ENCODE results near the gene IGSF21. TPM values are rescaled to one million over a fixed set of nuclear protein-coding genes. Genes with fewer than 3 reads are reported as not detected.
A peak's percentile ranks its signal among the peaks of the same experiment; 100 is the strongest.
"Not testable (repeated sequence)": the region's sequence is repeated elsewhere in the genome, so short reads cannot be mapped to it uniquely, and the experiment has no call there.

IGSF21 gene
- total and polyA plus RNA-seq, 5 experiments from 2014 or later, result not detected

- Mint-ChIP-seq H3K4me3 (no peak overlapping the region), H3K4me1 (no peaks in the 10 kb centered on the region), H3K36me3 (peaks cover 0 to 7% (median 0%) of the 10 kb centered on the region in 3 donors), H3K27ac (no peak overlapping the region), H3K9me3 (no peaks in the 10 kb centered on the region), H3K27me3 (peaks cover 37 to 70% (median 45%) of the 10 kb centered on the region in 5 donors)
- DNase-seq, result no peak
- POLR2A ChIA-PET, result interaction anchor here (0.7 kb wide), 1 partner anchor 420 kb away, joined by 3 read pairs; no protein-coding TSS in a partner anchor
- ATAC-seq, result no peak
These were observed 246.4 kb downstream of the IGSF21 start for GRCh38 chr1:18353992-18354391.

GRCh38 chr1:18354612-18355011 is 247.0 kb downstream of the IGSF21 start:
- H3K27ac Mint-ChIP-seq, result no peak overlapping the region
- peaks cover 37 to 64% (median 40%) of the 10 kb centered on the region in 5 donors for H3K27me3 Mint-ChIP-seq
- POLR2A ChIA-PET, result interaction anchor here (0.7 kb wide), 1 partner anchor 421 kb away, joined by 3 read pairs; no protein-coding TSS in a partner anchor
- H3K36me3 Mint-ChIP-seq, result peaks cover 0 to 7% (median 0%) of the 10 kb centered on the region in 3 donors
- no peaks in the 10 kb centered on the region for H3K9me3 Mint-ChIP-seq
- H3K4me1 Mint-ChIP-seq, result no peaks in the 10 kb centered on the region
- no peak for DNase-seq
- no peak for ATAC-seq
- H3K4me3 Mint-ChIP-seq, result no peak overlapping the region

GRCh38 chr1:18357622-18358230 is 250.1 kb downstream of the IGSF21 start:
- Mint-ChIP-seq H3K4me3 (no peak overlapping the region), H3K36me3 (peaks cover 0 to 7% (median 0%) of the 10 kb centered on the region in 3 donors), H3K27ac (peak overlapping the region in 1 of 10 donors; percentile 8), H3K4me1 (peaks cover 0 to 1% (median 0%) of the 10 kb centered on the region in 4 donors), H3K9me3 (no peaks in the 10 kb centered on the region), H3K27me3 (peaks cover 34 to 76% (median 54%) of the 10 kb centered on the region in 5 donors)
- ATAC-seq, result no peak
- no peak for DNase-seq
- POLR2A ChIA-PET, result no interaction called here

- ATAC-seq (no peak), DNase-seq (no peak)
- Mint-ChIP-seq H3K4me1 (peaks cover 0 to 1% (median 0%) of the 10 kb centered on the region in 4 donors), H3K27ac (peak overlapping the region in 1 of 10 donors; percentile 1), H3K36me3 (peaks cover 0 to 4% (median 0%) of the 10 kb centered on the region in 3 donors), H3K27me3 (peaks cover 30 to 76% (median 55%) of the 10 kb centered on the region in 5 donors), H3K4me3 (no peak overlapping the region), H3K9me3 (no peaks in the 10 kb centered on the region)
- POLR2A ChIA-PET, result no interaction called here
These were observed 251.0 kb downstream of the IGSF21 start for GRCh38 chr1:18358600-18358999.

- peaks cover 21 to 71% (median 54%) of the 10 kb centered on the region in 5 donors for H3K27me3 Mint-ChIP-seq
- POLR2A ChIA-PET, result no interaction called here
These were observed 252.7 kb downstream of the IGSF21 start for GRCh38 chr1:18360251-18360650.

GRCh38 chr1:18362150-18362549 is 254.6 kb downstream of the IGSF21 start:
- DNase-seq (no peak), ATAC-seq (no peak)
- Mint-ChIP-seq H3K9me3 (no peaks in the 10 kb centered on the region), H3K27me3 (peaks cover 20 to 71% (median 46%) of the 10 kb centered on the region in 5 donors), H3K4me1 (peaks cover 0 to 1% (median 0%) of the 10 kb centered on the region in 4 donors), H3K4me3 (no peak overlapping the region), H3K36me3 (no peaks in the 10 kb centered on the region), H3K27ac (no peak overlapping the region)
- POLR2A ChIA-PET, result no interaction called here

More at GRCh38 chr1:18360251-18360650, 252.7 kb downstream of the IGSF21 start:
- Mint-ChIP-seq H3K4me3 (no peak overlapping the region), H3K36me3 (no peaks in the 10 kb centered on the region), H3K4me1 (peaks cover 0 to 1% (median 0%) of the 10 kb centered on the region in 4 donors), H3K9me3 (no peaks in the 10 kb centered on the region), H3K27ac (no peak overlapping the region)
- ATAC-seq (no peak), DNase-seq (no peak)

- H3K9me3 Mint-ChIP-seq, result no peaks in the 10 kb centered on the region
- H3K27me3 Mint-ChIP-seq, result peaks cover 14 to 59% (median 37%) of the 10 kb centered on the region in 5 donors
- H3K27ac Mint-ChIP-seq, result no peak overlapping the region
- no peak for DNase-seq
- peaks cover 0 to 1% (median 0%) of the 10 kb centered on the region in 4 donors for H3K4me1 Mint-ChIP-seq
- H3K4me3 Mint-ChIP-seq, result peak overlapping the region in 1 of 10 donors; percentile 57
- H3K36me3 Mint-ChIP-seq, result no peaks in the 10 kb centered on the region
- POLR2A ChIA-PET, result no interaction called here
- ATAC-seq, result no peak
These were observed 255.8 kb downstream of the IGSF21 start for GRCh38 chr1:18363436-18363835.

GRCh38 chr1:18365099-18365705 is 257.6 kb downstream of the IGSF21 start:
- H3K27me3 Mint-ChIP-seq, result peaks cover 13 to 61% (median 34%) of the 10 kb centered on the region in 5 donors
- peaks cover 0 to 1% (median 0%) of the 10 kb centered on the region in 4 donors for H3K4me1 Mint-ChIP-seq
- no peak overlapping the region for H3K27ac Mint-ChIP-seq
- ATAC-seq (no peak), DNase-seq (no peak)
- H3K9me3 Mint-ChIP-seq, result peaks cover 0 to 5% (median 0%) of the 10 kb centered on the region in 9 donors
- POLR2A ChIA-PET, result no interaction called here
- H3K4me3 Mint-ChIP-seq, result no peak overlapping the region
- no peaks in the 10 kb centered on the region for H3K36me3 Mint-ChIP-seq

GRCh38 chr1:18372505-18372904 is 264.9 kb downstream of the IGSF21 start:
- H3K27ac Mint-ChIP-seq, ATAC-seq, DNase-seq, H3K36me3 Mint-ChIP-seq, H3K4me1 Mint-ChIP-seq, POLR2A ChIA-PET, H3K4me3 Mint-ChIP-seq: not testable (repeated sequence)
- peaks cover 0 to 10% (median 0%) of the 10 kb centered on the region in 9 donors for H3K9me3 Mint-ChIP-seq
- H3K27me3 Mint-ChIP-seq, result peaks cover 6 to 34% (median 25%) of the 10 kb centered on the region in 5 donors

- no peaks in the 10 kb centered on the region for H3K4me1 Mint-ChIP-seq
- POLR2A ChIA-PET, result no interaction called here
- no peak for DNase-seq
- no peak for ATAC-seq
- H3K9me3 Mint-ChIP-seq, result peaks cover 0 to 10% (median 0%) of the 10 kb centered on the region in 9 donors
- H3K36me3 Mint-ChIP-seq, result peaks cover 0 to 5% (median 0%) of the 10 kb centered on the region in 3 donors
- no peak overlapping the region for H3K4me3 Mint-ChIP-seq
- peaks cover 6 to 38% (median 26%) of the 10 kb centered on the region in 5 donors for H3K27me3 Mint-ChIP-seq
- no peak overlapping the region for H3K27ac Mint-ChIP-seq
These were observed 265.6 kb downstream of the IGSF21 start for GRCh38 chr1:18373151-18373550.

- Mint-ChIP-seq H3K4me1 (no peaks in the 10 kb centered on the region), H3K4me3 (no peak overlapping the region), H3K36me3 (peaks cover 0 to 7% (median 0%) of the 10 kb centered on the region in 3 donors), H3K9me3 (peaks cover 0 to 12% (median 2%) of the 10 kb centered on the region in 9 donors), H3K27me3 (peaks cover 6 to 35% (median 27%) of the 10 kb centered on the region in 5 donors), H3K27ac (no peak overlapping the region)
- DNase-seq (no peak), ATAC-seq (no peak)
- POLR2A ChIA-PET, result no interaction called here
These were observed 266.4 kb downstream of the IGSF21 start for GRCh38 chr1:18373882-18374493.

GRCh38 chr1:18376661-18377060 is 269.1 kb downstream of the IGSF21 start:
- no peak for ATAC-seq
- peaks cover 2 to 30% (median 10%) of the 10 kb centered on the region in 9 donors for H3K9me3 Mint-ChIP-seq
- peaks cover 0 to 16% (median 0%) of the 10 kb centered on the region in 3 donors for H3K36me3 Mint-ChIP-seq
- no peak overlapping the region for H3K27ac Mint-ChIP-seq
- H3K4me1 Mint-ChIP-seq, result no peaks in the 10 kb centered on the region
- peaks cover 9 to 41% (median 30%) of the 10 kb centered on the region in 5 donors for H3K27me3 Mint-ChIP-seq
- POLR2A ChIA-PET, result no interaction called here
- no peak overlapping the region for H3K4me3 Mint-ChIP-seq
- DNase-seq, result no peak

GRCh38 chr1:18380288-18380687 is 272.7 kb downstream of the IGSF21 start:
- Mint-ChIP-seq H3K27ac (no peak overlapping the region), H3K4me1 (peaks cover 0 to 5% (median 0%) of the 10 kb centered on the region in 4 donors), H3K27me3 (peaks cover 14 to 52% (median 39%) of the 10 kb centered on the region in 5 donors), H3K36me3 (peaks cover 0 to 11% (median 0%) of the 10 kb centered on the region in 3 donors), H3K9me3 (peaks cover 2 to 26% (median 9%) of the 10 kb centered on the region in 9 donors), H3K4me3 (no peak overlapping the region)
- no peak for DNase-seq
- ATAC-seq, result no peak
- POLR2A ChIA-PET, result no interaction called here
